SH-SY5Y (cell line): ENCODE data around the gene ITGB4.

Experiments
- GATA2 ChIP-seq: IDR thresholded peaks from 2 replicates; pipeline ENCODE4 v1.6.1; 2011; ENCODE audit warnings: mild to moderate bottlenecking, low read depth, low read length
- GATA3 ChIP-seq: IDR thresholded peaks from 2 replicates; pipeline ENCODE4 v1.6.1; 2011; ENCODE audit warnings: low read depth, mild to moderate bottlenecking, low read length, moderate library complexity

DNA sequence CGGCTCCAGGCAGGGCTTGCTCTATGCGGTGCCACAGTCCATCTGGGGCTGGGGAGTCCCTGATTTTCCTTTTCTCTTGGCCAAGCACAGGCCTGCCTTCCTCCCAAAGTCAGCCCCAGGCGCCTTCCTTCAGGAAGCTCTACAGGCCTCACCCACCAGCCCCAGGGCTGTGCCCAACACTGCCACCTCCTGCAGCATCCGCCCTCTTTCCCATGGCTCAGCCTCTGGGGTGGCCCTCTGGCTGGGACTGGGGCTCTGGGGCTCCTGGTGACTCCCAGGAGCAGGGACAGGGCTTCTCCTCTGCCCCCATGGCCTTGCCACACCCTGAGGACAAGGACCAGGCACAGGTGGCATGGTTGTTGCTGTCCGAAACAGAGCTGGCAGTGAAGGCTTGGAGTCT, 817 bp downstream of the ITGB4 start:
- TF ChIP-seq GATA2 (no peak), GATA3 (no peak)
